Measurements from ENCODE around the gene JAK2.

- TF ChIP-seq, protein P1, sequence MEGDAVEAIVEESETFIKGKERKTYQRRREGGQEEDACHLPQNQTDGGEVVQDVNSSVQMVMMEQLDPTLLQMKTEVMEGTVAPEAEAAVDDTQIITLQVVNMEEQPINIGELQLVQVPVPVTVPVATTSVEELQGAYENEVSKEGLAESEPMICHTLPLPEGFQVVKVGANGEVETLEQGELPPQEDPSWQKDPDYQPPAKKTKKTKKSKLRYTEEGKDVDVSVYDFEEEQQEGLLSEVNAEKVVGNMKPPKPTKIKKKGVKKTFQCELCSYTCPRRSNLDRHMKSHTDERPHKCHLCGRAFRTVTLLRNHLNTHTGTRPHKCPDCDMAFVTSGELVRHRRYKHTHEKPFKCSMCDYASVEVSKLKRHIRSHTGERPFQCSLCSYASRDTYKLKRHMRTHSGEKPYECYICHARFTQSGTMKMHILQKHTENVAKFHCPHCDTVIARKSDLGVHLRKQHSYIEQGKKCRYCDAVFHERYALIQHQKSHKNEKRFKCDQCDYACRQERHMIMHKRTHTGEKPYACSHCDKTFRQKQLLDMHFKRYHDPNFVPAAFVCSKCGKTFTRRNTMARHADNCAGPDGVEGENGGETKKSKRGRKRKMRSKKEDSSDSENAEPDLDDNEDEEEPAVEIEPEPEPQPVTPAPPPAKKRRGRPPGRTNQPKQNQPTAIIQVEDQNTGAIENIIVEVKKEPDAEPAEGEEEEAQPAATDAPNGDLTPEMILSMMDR (IDR thresholded peaks at IDR 0.05), result no peak
- no peak for TF ChIP-seq ZFX (IDR thresholded peaks at IDR 0.05; ENCODE audit: borderline replicate concordance)
These were observed 155.1 kb downstream of the JAK2 start for GRCh38 chr9:5140151-5140550.

Data from 22Rv1 (cell line).